Cortex of kidney (tissue), 1 donor: ENCODE data around the gene IKZF4.
"Not testable (repeated sequence)": the region's sequence is repeated elsewhere in the genome, so short reads cannot be mapped to it uniquely, and the experiment has no call there.

Source experiments
- DNase-seq: peaks from one replicate; lab custom pipeline; 2025; lab: John Stamatoyannopoulos, UW

Gene IKZF4

GRCh38 chr12:55999522-55999921 lies 21.3 kb upstream of the IKZF4 start:
- DNase-seq: not testable (repeated sequence)

- not testable (repeated sequence) for DNase-seq
Observed at GRCh38 chr12:55999999-56000540, 20.8 kb upstream of the IKZF4 start.

DNA sequence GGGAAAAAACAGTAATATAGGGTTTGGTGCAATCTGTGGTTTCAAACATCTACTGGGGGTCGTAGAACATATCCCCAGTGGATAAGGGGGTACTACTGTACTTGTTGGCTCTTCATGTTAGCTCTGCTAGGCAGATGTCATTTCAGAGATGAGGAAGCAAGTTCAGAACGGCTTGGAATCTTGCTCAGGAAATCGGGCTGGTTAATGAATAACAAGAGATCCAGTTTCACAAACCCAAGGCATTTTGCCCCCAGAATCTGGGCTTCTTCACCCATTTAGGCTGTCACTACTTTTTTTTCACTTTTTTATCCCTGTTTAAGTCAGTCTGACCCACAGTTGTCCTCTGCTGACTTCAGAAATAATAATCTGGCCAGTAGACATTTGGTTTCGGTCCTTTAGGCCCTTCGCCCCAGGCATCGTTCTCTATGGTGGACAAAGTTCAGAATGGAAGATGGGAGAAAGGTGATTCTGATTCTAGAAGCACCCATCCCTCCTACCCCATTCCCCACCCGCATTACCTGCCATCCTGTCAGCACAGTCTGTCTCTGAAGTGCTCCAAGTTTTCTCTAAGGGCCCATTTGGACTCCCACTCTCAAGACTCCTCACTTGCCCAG lies 19.2 kb upstream of the IKZF4 start:
- DNase-seq: no peak

- DNase-seq: not testable (repeated sequence)
Observed at GRCh38 chr12:56003376-56003775, 17.5 kb upstream of the IKZF4 start.

GRCh38 chr12:56004211-56004610 lies 16.6 kb upstream of the IKZF4 start:
- no peak for DNase-seq

DNA sequence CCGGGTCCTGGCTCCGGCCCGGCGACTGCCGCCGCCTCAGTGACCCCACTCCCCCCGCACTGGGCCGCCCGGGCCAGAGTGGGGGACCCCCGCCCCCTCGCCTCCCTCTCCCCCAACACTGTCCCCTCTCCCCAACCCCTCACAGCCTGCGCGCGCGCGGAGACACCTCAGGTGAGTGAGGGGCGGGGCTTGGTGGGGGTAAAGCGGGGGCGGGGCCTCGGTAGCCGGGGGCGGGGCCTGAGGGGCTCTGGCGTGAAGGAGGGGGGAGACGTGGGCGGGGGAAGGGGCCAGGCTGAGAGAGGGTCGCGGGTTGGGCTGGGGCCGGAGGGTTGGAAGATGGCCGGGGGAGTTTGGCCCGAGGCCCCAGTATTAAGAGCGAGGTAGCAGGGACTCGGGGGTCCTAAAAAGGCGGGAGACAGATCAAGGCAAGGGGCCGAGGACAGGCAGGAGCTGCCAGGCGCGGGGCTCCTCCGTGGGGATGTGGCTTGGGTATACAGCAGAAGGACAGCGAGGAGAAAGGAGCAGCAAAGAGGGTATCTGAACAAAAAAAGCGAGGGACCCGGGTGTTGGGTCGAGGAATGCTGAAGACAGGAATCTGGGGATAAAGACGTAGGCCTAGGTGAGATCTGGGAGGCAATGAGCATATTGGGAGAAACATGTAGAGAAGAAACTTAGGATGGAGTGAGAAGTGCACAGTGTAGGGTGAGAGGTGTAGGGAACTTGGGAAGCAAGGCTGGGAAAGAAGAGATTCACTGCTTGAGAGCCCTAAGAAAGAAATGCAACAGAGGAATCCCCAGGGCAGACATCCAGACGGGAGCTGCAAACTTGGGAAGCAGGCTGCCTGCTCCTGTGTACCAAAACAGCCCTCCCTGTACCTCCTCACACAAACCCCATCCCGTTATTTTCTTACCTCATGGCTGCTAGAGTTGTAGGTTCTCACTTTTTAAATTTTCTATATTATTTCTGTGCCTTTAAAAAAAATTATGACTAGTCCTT lies 13.0 kb upstream of the IKZF4 start:
- DNase-seq: no peak

DNA sequence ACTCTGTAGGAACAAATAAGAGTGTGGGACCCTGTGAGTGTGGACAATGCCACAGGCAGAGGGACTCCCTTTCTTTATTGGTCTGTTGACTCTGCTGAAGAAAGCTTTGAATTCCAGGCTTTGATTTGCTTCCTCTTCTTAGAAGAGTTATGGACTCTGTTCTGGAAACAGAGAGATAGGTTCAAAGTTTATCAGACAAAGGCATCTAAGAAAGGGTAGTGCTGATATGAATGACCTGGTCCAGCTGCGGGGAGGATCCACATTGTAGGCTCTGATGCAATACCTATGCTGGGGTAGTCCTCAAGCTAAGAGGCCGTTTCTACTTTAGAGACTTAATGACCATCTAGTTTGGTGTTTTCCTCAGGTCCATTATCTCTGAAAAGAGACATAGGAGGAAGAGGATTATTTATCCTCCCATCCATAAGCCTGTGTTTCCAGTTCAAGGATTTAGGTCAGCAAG lies 10.7 kb upstream of the IKZF4 start:
- no peak for DNase-seq

DNA sequence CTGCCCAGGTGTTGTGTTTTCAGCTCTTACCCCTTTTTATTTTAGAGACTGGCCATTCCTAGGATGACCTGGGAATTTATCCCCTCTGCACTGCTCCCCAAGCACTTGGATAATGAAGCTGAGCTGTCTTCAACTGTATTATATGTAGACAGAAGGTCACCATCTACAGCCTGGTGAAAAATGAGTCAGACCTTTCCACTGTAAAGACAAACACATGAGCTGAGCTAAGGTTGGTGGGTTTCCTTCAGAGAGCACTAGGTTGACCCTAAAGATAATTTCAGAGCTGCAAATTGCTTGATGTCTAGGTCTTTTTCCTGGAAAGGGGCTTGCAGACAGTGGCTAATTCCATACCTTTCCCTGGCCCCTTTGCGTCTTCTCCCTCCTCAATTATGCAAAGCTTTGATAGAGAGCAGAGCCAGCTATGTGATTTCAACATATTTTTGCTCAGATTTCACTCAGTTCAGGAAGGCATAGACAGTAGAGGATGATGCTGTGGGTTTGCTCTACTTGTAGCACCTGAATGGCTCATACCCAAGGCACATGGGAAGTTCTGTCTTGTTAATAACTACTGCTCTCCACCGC lies 9.2 kb upstream of the IKZF4 start:
- no peak for DNase-seq

- no peak for DNase-seq
Observed at GRCh38 chr12:56013482-56013881, 7.4 kb upstream of the IKZF4 start.

DNA sequence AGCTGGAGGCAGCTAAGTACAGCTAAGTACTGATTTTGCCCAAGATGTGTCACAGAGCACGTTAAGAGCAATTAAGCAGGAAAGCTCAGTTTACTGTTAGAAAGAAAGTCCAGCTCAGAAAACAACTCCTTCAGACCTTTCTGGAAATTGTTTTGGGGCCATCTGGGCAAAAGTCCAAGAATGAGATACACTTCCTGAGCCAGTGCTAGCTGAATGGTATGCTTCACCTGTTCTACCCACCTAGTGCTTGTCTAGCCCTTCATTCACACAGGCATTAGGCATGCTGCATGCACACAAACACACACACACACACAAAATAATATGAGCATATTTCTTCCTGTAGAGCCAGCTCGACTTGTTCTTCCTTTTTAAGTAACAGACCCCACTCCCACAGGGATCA lies 6.6 kb upstream of the IKZF4 start:
- no peak for DNase-seq

- no peak for DNase-seq
Observed at GRCh38 chr12:56017181-56017580, 3.7 kb upstream of the IKZF4 start.

DNA sequence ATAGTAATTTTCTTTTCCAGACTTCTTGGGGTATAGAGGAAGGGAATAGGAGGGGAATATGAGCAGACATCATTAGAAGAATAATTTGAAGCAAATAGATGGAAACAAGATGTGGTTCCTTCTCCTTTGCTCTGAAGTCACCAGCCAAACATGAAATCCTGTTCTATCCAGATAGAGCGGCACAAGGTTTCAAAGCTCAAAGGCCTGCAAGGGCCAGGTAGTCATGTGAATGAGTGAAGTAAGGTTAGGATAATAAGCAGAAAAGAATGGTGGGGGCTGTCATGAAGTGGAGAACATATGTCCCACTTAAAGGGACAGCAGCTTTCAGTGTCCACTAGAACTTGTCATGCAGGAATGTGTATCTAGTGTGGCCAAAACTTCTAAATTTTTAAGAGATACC lies 2.5 kb upstream of the IKZF4 start:
- DNase-seq: no peak

GRCh38 chr12:56021889-56022497 lies 1.1 kb downstream of the IKZF4 start:
- no peak for DNase-seq

GRCh38 chr12:56028511-56029165 lies 7.8 kb downstream of the IKZF4 start:
- DNase-seq: no peak

- no peak for DNase-seq
Observed at GRCh38 chr12:56029166-56029519, 8.3 kb downstream of the IKZF4 start.

DNA sequence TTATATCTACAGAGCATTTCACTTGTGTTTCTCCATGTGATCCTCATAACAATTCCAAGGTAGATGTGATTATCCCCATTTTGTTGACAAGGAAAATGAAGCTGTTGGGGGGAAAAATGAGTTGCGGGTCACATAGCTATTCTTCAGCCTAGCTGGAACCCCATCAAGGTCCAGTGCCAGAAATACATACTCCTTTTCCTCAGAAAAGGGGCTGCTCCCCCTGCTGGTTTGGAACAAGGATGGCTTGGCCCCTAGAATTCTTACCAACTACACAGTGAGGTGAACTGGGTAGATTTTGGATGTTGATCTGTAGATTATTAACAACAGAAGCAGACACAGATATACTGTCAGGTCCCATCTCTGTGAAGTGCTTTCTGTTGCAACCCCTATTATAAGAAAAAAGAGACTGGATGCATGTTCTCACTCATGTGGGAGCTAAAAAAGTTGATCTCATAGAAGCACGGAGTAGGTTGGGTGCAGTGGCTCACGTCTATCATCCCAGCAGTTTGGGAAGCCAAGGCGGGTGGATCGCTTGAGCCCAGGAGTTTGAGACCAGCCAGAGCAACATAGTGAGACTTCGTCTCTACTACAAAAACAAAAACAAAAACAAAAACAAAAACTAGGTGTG lies 8.9 kb downstream of the IKZF4 start:
- no peak for DNase-seq

- DNase-seq: no peak
Observed at GRCh38 chr12:56031987-56032386, 11.1 kb downstream of the IKZF4 start.

- no peak for DNase-seq
Observed at GRCh38 chr12:56034586-56035332, 13.9 kb downstream of the IKZF4 start.

DNA sequence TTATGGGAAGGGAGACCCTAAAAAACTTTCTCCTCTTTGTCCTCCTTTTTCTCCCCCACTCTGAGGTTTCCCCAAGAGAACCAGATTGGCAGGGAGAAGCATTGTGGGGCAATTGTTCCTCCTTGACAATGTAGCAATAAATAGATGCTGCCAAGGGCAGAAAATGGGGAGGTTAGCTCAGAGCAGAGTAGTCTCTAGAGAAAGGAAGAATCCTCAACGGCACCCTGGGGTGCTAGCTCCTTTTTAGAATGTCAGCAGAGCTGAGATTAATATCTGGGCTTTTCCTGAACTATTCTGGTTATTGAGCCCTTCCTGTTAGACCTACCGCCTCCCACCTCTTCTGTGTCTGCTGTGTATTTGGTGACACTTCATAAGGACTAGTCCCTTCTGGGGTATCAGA lies 16.3 kb downstream of the IKZF4 start:
- no peak for DNase-seq

DNA sequence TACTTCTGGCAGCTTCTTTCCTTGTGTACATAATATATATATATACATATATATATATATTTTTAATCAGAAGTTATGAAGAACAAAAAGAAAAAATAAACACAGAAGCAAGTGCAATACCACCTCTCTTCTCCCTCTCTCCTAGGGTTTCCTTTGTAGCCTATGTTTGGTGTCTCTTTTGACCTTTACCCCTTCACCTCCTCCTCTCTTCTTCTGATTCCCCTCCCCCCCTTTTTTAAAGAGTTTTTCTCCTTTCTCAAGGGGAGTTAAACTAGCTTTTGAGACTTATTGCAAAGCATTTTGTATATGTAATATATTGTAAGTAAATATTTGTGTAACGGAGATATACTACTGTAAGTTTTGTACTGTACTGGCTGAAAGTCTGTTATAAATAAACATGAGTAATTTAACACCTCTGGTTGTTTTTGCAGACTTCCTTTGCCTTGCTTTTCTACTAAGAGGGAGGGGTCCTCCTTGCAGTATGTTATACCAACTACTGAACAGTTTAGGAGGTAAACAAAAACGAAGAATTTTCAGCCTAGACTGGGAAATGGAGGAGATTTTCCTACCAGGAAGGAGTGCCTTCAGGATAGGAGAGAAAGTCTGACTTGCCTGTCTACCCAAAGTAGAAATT lies 17.3 kb downstream of the IKZF4 start:
- DNase-seq: no peak
